Central memory CD8-positive, alpha-beta T cell (primary cell): Measurements from ENCODE around the gene MIER3.
A peak's percentile ranks its signal among the peaks of the same experiment; 100 is the strongest.

Source experiments
- ATAC-seq: fragments of 150-1000 bp; cut with Tn5 transposase; replicated peaks from 2 replicates; pipeline ENCODE4 v1.10.0; 2022; ENCODE audit warnings: mild to moderate bottlenecking, moderate FRiP score, moderate number of reproducible peaks; ENCODE audit not compliant: poor library complexity, severe bottlenecking; ENCODE audit errors: extremely low read depth
- DNase-seq, 2 donors: peaks; one replicate each; pipeline ENCODE4 v3.0.0; 2021; ENCODE audit warnings: low spot score in 2 of 2
- H3K27ac Mint-ChIP-seq: one replicate; pipeline ENCODE4 v1.8.0; 2022; ENCODE audit warnings: low read depth, mild to moderate bottlenecking, moderate library complexity, mixed read lengths
- H3K27me3 Mint-ChIP-seq: one replicate; pipeline ENCODE4 v1.8.0; 2022; ENCODE audit warnings: mixed read lengths
- H3K36me3 Mint-ChIP-seq: one replicate; pipeline ENCODE4 v1.8.0; 2022; ENCODE audit warnings: mild to moderate bottlenecking, moderate library complexity, mixed read lengths; ENCODE audit not compliant: insufficient read depth
- H3K4me1 Mint-ChIP-seq: one replicate; pipeline ENCODE4 v1.8.0; 2022; ENCODE audit warnings: mixed read lengths
- H3K4me3 Mint-ChIP-seq: one replicate; pipeline ENCODE4 v1.8.0; 2022; ENCODE audit warnings: mild to moderate bottlenecking, moderate library complexity, mixed read lengths
- H3K9me3 Mint-ChIP-seq: one replicate; pipeline ENCODE4 v1.8.0; 2022; ENCODE audit warnings: mixed read lengths

The MIER3 gene, protein sequence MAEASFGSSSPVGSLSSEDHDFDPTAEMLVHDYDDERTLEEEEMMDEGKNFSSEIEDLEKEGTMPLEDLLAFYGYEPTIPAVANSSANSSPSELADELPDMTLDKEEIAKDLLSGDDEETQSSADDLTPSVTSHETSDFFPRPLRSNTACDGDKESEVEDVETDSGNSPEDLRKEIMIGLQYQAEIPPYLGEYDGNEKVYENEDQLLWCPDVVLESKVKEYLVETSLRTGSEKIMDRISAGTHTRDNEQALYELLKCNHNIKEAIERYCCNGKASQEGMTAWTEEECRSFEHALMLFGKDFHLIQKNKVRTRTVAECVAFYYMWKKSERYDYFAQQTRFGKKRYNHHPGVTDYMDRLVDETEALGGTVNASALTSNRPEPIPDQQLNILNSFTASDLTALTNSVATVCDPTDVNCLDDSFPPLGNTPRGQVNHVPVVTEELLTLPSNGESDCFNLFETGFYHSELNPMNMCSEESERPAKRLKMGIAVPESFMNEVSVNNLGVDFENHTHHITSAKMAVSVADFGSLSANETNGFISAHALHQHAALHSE

DNA sequence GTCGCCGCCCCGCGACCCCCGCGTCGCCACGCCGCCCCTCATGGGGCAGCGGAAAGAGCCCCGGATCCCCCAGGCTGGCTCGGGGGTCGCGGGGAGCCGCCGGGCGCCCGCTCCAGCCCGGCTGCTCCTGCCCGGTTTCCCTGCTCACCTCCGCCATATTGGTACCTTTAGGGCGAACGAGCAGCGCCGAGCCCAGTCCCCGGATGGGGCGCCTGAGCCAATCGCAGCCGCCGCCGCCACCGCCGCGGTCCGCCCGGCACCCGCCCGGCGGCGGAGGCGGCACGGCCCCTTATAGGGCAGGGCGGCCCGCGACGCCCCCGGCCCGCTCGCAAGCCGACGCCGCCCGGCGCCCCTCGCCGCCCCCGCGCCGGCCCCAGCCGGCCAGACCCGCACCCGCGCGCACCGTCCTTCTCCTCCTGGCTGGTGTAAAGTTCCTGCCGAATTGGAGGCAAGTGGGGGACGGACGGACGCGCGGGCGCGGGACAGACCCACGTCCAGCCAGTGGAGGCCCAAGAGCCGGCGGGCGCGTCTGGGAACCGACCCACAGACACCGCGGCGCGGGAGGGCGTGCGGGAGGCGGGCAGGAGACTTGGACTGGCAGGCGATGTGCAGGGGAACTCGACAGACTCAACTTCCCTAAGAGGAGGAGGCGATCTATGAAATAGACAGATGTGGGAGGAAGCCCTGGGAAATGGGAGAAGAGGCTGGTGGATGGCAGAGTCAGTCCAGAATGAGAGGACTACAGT is at the start of gene MIER3:
Gene MIER3, minus strand, starts transcription at position 178 of the 746 bp plus-strand sequence. Its CDS starts 21 bp downstream, at position 157.
- peaks cover 30% of the 10 kb centered on the region for H3K4me1 Mint-ChIP-seq
- DNase-seq = peak; percentile 60
- peaks cover 12% of the 10 kb centered on the region for H3K36me3 Mint-ChIP-seq
- peaks cover 41% of the 10 kb centered on the region for H3K27me3 Mint-ChIP-seq
- H3K4me3 Mint-ChIP-seq = peak within 1 kb of the TSS; percentile 91
- peak within 1 kb of the TSS; percentile 78 for H3K27ac Mint-ChIP-seq
- H3K9me3 Mint-ChIP-seq = no peaks in the 10 kb centered on the region
- peak; percentile 94 for ATAC-seq

DNA sequence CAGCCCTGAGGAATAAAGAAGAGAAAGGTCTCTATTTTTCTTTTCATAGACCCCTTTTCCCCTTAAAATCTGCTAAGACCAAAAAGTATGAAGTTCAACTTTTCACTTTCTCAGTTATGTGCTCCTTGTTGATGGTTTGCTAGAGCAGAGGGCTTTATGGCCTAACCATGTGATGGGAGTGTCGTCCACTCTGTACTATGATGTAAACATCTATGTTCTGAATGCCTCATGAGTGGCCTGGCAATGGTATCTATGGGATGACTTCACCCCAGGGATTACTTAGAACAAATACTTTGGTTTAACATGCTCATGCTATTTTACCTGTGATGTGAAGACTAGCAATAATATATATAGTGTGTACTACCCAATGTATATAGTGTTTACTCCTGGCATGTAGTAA is 43.7 kb upstream of the MIER3 start:
- Mint-ChIP-seq H3K36me3 (no peaks in the 10 kb centered on the region), H3K27me3 (peaks cover 24% of the 10 kb centered on the region), H3K4me3 (no peak overlapping the region), H3K9me3 (no peaks in the 10 kb centered on the region), H3K4me1 (no peaks in the 10 kb centered on the region), H3K27ac (no peak overlapping the region)
- DNase-seq = no peak
- ATAC-seq = no peak

GRCh38 chr5:56993241-56993640 is 41.3 kb upstream of the MIER3 start:
- no peaks in the 10 kb centered on the region for H3K36me3 Mint-ChIP-seq
- no peak for ATAC-seq
- H3K27ac Mint-ChIP-seq = no peak overlapping the region
- no peak for DNase-seq
- H3K4me3 Mint-ChIP-seq = no peak overlapping the region
- no peaks in the 10 kb centered on the region for H3K9me3 Mint-ChIP-seq
- no peaks in the 10 kb centered on the region for H3K4me1 Mint-ChIP-seq
- H3K27me3 Mint-ChIP-seq = peaks cover 19% of the 10 kb centered on the region

DNA sequence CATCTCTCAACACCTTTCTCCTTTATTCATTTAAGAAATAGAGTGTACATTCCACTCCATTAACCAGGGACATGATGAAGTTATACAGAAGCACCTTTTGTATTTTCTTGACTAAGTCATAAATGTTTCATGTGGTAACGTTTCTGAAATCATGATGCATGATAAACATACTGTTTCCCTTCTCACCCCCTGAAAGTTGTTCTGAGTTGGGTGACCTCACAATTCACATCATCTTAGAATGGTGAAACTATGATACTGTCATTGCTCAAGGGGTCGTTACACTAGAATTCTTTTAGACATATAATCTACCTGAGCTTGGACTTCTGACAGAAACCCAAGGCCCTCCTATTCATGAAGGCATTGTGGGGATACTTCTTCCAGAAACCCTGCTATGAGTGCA is 37.8 kb upstream of the MIER3 start:
- H3K4me3 Mint-ChIP-seq = no peak overlapping the region
- no peaks in the 10 kb centered on the region for H3K9me3 Mint-ChIP-seq
- H3K27me3 Mint-ChIP-seq = peaks cover 19% of the 10 kb centered on the region
- ATAC-seq (no peak), DNase-seq (no peak)
- H3K36me3 Mint-ChIP-seq = peaks cover 4% of the 10 kb centered on the region
- H3K4me1 Mint-ChIP-seq = peaks cover 6% of the 10 kb centered on the region
- no peak overlapping the region for H3K27ac Mint-ChIP-seq

DNA sequence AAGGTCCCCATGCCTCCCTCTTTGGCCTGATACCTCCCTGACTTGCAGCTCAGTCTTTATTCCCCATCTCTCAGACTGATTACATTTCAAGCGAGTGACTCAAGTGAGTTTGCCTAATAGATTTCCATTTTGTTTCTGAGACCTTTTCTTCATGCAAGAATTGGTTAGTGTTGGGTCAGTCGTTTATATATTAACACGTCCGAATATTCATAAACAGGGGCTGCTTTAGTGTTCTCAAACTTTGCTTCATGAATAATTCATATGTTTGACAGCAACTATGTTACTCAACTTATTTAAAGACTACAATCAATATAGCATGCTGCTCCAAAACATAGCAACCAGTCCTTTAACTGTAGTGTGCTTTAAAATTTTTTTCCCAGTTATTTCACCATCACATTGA is 36.6 kb upstream of the MIER3 start:
- H3K4me1 Mint-ChIP-seq = peaks cover 15% of the 10 kb centered on the region
- no peak for DNase-seq
- H3K27me3 Mint-ChIP-seq = peaks cover 9% of the 10 kb centered on the region
- H3K36me3 Mint-ChIP-seq = peaks cover 4% of the 10 kb centered on the region
- ATAC-seq = no peak
- no peak overlapping the region for H3K27ac Mint-ChIP-seq
- no peaks in the 10 kb centered on the region for H3K9me3 Mint-ChIP-seq
- H3K4me3 Mint-ChIP-seq = no peak overlapping the region

DNA sequence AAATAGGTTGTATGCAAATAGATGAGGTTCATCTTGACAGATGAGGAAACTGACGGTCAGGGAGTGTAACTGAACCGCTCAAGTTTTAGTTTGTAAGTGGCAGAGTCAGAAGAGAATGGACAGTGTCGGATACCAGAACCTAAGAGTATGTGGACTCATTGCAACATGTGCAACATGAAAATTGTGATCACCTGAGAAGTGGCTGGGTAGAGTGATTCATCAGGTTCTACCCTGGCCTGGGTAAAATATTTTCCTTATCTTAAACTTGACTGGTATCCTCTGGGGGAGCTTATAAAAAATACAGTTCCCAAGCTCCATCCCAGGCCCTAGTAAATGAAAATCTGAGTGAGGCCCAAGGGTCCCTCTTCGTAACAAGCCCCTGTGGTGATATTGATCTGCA is 35.2 kb upstream of the MIER3 start:
- no peak overlapping the region for H3K4me3 Mint-ChIP-seq
- H3K27ac Mint-ChIP-seq = no peak overlapping the region
- peaks cover 7% of the 10 kb centered on the region for H3K36me3 Mint-ChIP-seq
- peaks cover 15% of the 10 kb centered on the region for H3K4me1 Mint-ChIP-seq
- no peaks in the 10 kb centered on the region for H3K9me3 Mint-ChIP-seq
- no peak for DNase-seq
- H3K27me3 Mint-ChIP-seq = no peaks in the 10 kb centered on the region
- ATAC-seq = no peak

GRCh38 chr5:56986626-56986947 is 34.7 kb upstream of the MIER3 start:
- DNase-seq (no peak), ATAC-seq (no peak)
- H3K9me3 Mint-ChIP-seq = no peaks in the 10 kb centered on the region
- H3K27me3 Mint-ChIP-seq = no peaks in the 10 kb centered on the region
- no peak overlapping the region for H3K4me3 Mint-ChIP-seq
- peaks cover 7% of the 10 kb centered on the region for H3K36me3 Mint-ChIP-seq
- no peak overlapping the region for H3K27ac Mint-ChIP-seq
- H3K4me1 Mint-ChIP-seq = peaks cover 15% of the 10 kb centered on the region

DNA sequence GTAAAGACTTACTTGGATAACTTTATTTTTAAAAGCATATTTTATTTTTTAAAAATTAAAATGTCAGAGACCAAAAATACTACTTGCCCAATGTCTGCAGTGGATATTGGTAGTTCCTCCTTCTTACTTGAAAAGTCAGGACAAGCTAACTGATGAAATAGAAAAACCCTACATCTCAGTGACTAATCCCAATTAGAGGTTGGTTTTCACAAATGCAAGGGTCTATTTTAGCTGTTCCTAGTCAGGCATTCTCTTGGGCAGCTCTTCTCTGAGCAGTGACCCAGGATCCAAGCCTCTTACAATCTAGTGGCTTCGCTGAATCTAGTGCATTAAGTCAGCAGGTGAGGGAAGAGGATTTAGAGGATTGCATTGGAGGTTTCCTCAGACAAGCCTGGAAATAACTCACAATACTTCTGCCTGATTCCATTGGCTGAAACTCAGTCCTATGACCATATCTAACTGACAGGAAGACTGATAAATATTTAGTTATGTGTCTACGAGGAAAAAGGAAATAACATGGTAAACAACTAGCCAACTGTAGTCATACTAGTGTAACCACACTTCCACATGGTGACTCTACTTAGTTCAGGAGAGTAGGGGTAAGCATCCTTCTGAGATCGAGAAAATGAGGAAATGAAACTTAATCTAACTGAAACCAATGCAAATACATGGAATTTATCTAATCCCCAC is 34.2 kb upstream of the MIER3 start:
- peaks cover 7% of the 10 kb centered on the region for H3K36me3 Mint-ChIP-seq
- ATAC-seq (no peak), DNase-seq (no peak)
- H3K9me3 Mint-ChIP-seq = no peaks in the 10 kb centered on the region
- no peak overlapping the region for H3K27ac Mint-ChIP-seq
- no peak overlapping the region for H3K4me3 Mint-ChIP-seq
- no peaks in the 10 kb centered on the region for H3K27me3 Mint-ChIP-seq
- peaks cover 15% of the 10 kb centered on the region for H3K4me1 Mint-ChIP-seq

DNA sequence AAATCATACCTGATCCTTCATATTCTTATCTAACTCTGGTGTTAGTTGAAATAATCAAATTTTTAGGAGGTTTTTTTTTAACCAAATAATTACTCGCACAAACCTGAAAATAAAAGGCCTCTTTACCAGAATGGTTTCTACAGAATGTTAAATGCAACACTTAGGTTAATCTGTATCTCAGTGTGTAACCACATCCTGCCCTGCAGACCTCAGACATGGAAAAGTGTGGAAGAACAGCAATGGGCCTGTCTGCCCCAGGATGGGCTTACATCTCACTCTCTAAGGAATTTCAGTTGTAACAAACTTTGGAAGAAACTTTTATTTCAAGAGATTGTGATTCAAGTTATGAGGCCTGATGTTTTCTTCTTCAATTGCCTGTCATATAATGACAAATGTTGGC is 32.5 kb upstream of the MIER3 start:
- ATAC-seq (no peak), DNase-seq (no peak)
- H3K27ac Mint-ChIP-seq = no peak overlapping the region
- H3K4me3 Mint-ChIP-seq = no peak overlapping the region
- no peaks in the 10 kb centered on the region for H3K27me3 Mint-ChIP-seq
- H3K9me3 Mint-ChIP-seq = no peaks in the 10 kb centered on the region
- H3K4me1 Mint-ChIP-seq = peaks cover 15% of the 10 kb centered on the region
- H3K36me3 Mint-ChIP-seq = peaks cover 7% of the 10 kb centered on the region

DNA sequence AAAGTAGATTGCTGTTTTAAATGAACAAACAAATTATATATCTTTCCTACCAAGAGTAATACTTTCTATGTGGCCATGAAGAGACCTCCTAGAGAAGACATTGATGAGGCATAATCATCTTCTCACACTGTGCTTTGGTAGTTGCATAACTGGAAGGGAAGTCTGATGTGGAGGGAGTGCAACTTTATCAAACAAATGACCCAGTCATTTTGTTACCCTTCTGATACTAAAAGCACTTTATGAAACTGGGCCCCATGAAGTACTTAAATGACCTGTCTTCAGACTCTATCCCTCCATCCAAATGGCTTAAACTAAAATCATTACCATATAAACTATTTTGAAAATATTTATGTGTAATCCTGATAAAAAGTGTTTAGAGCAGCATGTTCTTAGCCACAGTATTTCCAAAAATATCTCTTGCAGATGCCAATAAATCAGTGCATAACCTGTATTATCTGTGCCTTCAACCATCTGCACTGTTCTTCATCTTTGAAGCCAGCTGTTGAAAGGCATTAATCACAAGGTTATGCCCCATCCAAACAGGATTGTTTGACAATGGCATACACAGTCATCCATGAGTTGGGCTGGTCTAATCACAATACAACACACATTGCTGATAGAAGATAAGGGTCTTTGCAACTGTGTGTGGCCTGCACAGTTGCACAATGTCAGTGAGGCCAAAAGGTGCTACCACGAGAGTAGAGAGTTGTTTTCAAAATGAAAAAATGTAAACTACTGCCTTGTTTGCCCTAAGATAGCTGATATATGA is 31.9 kb upstream of the MIER3 start:
- Mint-ChIP-seq H3K27me3 (peaks cover 7% of the 10 kb centered on the region), H3K9me3 (no peaks in the 10 kb centered on the region), H3K4me3 (no peak overlapping the region), H3K36me3 (peaks cover 7% of the 10 kb centered on the region), H3K4me1 (peaks cover 15% of the 10 kb centered on the region), H3K27ac (no peak overlapping the region)
- no peak for DNase-seq
- ATAC-seq = no peak

GRCh38 chr5:56981548-56982315 is 29.8 kb upstream of the MIER3 start:
- Mint-ChIP-seq H3K9me3 (no peaks in the 10 kb centered on the region), H3K27me3 (peaks cover 9% of the 10 kb centered on the region), H3K4me1 (peaks cover 15% of the 10 kb centered on the region), H3K36me3 (peaks cover 7% of the 10 kb centered on the region), H3K4me3 (no peak overlapping the region), H3K27ac (no peak overlapping the region)
- ATAC-seq (no peak), DNase-seq (no peak)
